BJ (cell line): Measurements from ENCODE around the gene FOXI1. TPM values are rescaled to one million over a fixed set of nuclear protein-coding genes. Genes with fewer than 3 reads are reported as not detected.

Experiments used
- CTCF ChIA-PET: fragments of 350-600 bp; formaldehyde crosslinking; extraction: SDS; loops from one replicate; lab custom pipeline; 2021; ENCODE audit warnings: antibody characterized with exemption, inconsistent platforms; lab: Yijun Ruan, JAX
- POLR2A ChIA-PET: fragments of 300-600 bp; sonication (Branson Sonifier 250); formaldehyde crosslinking; extraction: SDS; loops from one replicate; lab custom pipeline; 2021; ENCODE audit warnings: antibody characterized with exemption; lab: Charles Lee
- DNase-seq: peaks from one replicate; pipeline ENCODE4 v3.0.0-alpha.2; 2011; ENCODE audit warnings: low read depth
- H3K27me3 ChIP-seq: 2 replicates; pipeline ENCODE4 v1.6.0; 2011; ENCODE audit warnings: low read length; ENCODE audit not compliant: control insufficient read depth, insufficient read depth
- H3K36me3 ChIP-seq: 2 replicates; pipeline ENCODE4 v1.5.1; 2011; ENCODE audit warnings: low read length; ENCODE audit not compliant: control insufficient read depth, insufficient read depth
- H3K4me3 ChIP-seq: 2 replicates; pipeline ENCODE4 v1.5.1; 2011; ENCODE audit warnings: low read depth, mild to moderate bottlenecking, control low read depth, low read length
- polyA minus RNA-seq: library from RNA; depleted of rRNA, polyadenylated mRNA; stranded (reverse); fragments of >200 nt; gene quantifications from 2 replicates; pipeline ENCODE4 v1.2.3, GENCODE V29; 2011; rRNA and poly(A)+ RNA removed
- polyA plus RNA-seq: library from polyadenylated mRNA; depleted of rRNA; stranded (reverse); fragments of >200 nt; gene quantifications from 2 replicates; pipeline ENCODE4 v1.2.3, GENCODE V29; 2011; rRNA removed
- TF ChIP-seq, protein P1 (sequence below): IDR thresholded peaks from 2 replicates; pipeline ENCODE4 v1.5.1; 2011; ENCODE audit warnings: low read depth, mild to moderate bottlenecking, control low read depth, inconsistent platforms, low read length, moderate library complexity; ENCODE audit not compliant: insufficient read depth

FOXI1 gene
- polyA plus RNA-seq (not detected in 2 replicates), polyA minus RNA-seq (not detected in 2 replicates)

GRCh38 chr5:170105642-170106611 is at the start of gene FOXI1:
Gene FOXI1, plus strand, starts transcription at chr5:170105897. Its CDS starts 61 bp downstream, at chr5:170105958.
- POLR2A ChIA-PET = no interaction called here
- Histone ChIP-seq H3K4me3 (no peak within 1 kb of the TSS), H3K36me3 (no peaks in the 10 kb centered on the region), H3K27me3 (no peaks in the 10 kb centered on the region)
- TF ChIP-seq, protein P1, sequence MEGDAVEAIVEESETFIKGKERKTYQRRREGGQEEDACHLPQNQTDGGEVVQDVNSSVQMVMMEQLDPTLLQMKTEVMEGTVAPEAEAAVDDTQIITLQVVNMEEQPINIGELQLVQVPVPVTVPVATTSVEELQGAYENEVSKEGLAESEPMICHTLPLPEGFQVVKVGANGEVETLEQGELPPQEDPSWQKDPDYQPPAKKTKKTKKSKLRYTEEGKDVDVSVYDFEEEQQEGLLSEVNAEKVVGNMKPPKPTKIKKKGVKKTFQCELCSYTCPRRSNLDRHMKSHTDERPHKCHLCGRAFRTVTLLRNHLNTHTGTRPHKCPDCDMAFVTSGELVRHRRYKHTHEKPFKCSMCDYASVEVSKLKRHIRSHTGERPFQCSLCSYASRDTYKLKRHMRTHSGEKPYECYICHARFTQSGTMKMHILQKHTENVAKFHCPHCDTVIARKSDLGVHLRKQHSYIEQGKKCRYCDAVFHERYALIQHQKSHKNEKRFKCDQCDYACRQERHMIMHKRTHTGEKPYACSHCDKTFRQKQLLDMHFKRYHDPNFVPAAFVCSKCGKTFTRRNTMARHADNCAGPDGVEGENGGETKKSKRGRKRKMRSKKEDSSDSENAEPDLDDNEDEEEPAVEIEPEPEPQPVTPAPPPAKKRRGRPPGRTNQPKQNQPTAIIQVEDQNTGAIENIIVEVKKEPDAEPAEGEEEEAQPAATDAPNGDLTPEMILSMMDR = no peak
- DNase-seq = no peak
- CTCF ChIA-PET = interaction anchor here (1.7 kb wide), 1 partner anchor 11 kb away, joined by 4 read pairs; no protein-coding TSS in a partner anchor

- no peak for DNase-seq
- H3K4me3 ChIP-seq = no peak overlapping the region
- no peaks in the 10 kb centered on the region for H3K36me3 ChIP-seq
- H3K27me3 ChIP-seq = 0 out of 2 replicates have a peak, but pooled peaks cover 2% of the 10 kb centered on the region
- ChIA-PET CTCF (no interaction called here), POLR2A (no interaction called here)
- TF ChIP-seq, protein P1 = no peak
Measured at GRCh38 chr5:170056561-170057267, 49.0 kb upstream of the FOXI1 start.

DNA sequence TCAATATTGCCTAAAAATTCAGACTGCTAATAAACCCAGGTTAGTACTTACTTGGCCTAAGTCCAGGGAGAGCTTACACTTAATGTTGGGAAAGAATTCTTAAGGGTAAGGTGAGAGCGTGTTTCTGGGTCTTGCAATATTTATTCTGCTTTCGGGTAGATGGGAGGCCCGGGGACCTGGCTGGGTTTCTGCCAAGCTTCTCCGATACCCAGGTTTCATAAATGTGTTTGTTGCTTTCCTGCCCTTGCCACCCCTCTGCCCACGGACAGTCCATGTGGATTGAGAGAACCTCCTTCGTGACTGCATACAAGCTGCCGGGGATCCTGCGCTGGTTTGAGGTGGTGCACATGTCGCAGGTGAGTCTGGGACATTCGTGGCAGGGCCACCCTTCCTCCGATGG is 48.4 kb upstream of the FOXI1 start:
- ChIA-PET POLR2A (no interaction called here), CTCF (interaction anchor here (0.5 to 3.3 kb wide), 2 partner anchors 14 to 18 kb away, joined by 3 to 17 read pairs; no protein-coding TSS in a partner anchor)
- TF ChIP-seq, protein P1 = no peak
- Histone ChIP-seq H3K4me3 (no peak overlapping the region), H3K36me3 (no peaks in the 10 kb centered on the region), H3K27me3 (0 out of 2 replicates have a peak, but pooled peaks cover 2% of the 10 kb centered on the region)
- no peak for DNase-seq

DNA sequence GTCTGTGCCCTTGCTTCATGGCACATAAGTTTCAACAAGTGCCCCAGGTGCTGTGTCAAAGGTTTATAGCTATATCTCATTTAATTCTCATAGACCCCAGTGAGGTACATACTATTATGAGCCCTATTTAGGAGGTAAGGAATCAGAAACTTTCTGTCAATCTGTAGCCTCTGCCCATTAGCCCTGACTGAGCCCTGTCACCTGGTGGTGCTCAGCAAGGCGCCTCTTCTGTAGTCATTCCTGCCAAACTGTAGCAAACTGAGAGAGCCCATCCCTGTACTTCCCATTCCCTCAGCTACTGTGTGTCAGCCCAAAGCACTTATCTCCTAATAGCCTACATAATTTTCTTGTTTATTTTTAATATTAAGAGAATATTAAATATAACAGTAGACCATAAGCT is 46.5 kb upstream of the FOXI1 start:
- no peak overlapping the region for H3K4me3 ChIP-seq
- TF ChIP-seq, protein P1 = no peak
- no peaks in the 10 kb centered on the region for H3K36me3 ChIP-seq
- 0 out of 2 replicates have a peak, but pooled peaks cover 2% of the 10 kb centered on the region for H3K27me3 ChIP-seq
- DNase-seq = no peak
- ChIA-PET CTCF (interaction anchor here (3.3 kb wide), 1 partner anchor 12 kb away, joined by 17 read pairs; no protein-coding TSS in a partner anchor), POLR2A (no interaction called here)
